ENCODE measurements around the gene AQP2. TPM values are rescaled to one million over a fixed set of nuclear protein-coding genes. Genes with fewer than 3 reads are reported as not detected.

AQP2 gene
- total RNA-seq, 2 experiments from 2014 or later, result not detected

DNA sequence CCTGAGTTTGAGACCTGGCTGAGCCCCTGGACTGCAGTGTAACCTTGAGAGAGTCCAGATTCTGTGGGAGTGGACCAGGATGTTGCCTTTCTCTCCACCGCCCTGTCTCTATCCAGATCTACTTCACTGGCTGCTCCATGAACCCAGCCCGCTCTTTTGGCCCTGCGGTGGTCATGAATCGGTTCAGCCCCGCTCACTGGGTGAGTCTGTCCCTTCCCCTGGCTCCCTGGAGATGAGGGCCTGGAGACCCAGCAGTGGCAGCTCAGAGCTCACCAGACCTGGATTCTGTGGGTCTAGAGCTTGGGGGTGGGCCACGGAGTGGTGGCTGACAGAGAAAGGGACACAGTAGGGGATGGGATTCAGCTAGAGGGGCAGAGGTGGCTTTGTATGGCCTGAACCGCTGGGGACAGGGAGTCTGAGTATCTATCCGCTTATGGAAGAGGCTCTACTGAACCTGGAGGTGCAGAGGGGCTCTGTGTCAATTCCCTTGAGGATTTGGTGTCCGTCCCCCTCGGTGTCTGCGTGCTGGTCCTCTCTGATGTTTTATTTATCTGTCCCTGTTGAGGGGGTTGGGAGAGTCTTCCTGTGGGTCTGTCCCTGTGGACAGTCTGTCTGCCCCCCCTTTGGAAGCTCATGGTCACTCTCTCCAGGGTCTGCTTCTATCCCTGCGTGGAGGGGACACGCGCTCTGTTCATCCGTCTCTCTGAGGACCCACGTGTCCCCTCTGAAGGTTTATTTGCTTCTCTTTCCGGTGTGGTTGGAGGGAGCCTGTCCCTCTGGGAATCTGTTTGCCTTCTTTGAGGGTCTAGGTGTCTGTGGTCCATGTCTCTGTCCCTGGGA, 13.7 kb downstream of the AQP2 start:
- intact Hi-C loops (cut with micrococcal nuclease; ENCODE audit: unreplicated experiment), result no loop called here
- H3K9me3 ChIP-seq (ENCODE audit: low read length), result no peaks in the 10 kb centered on the region
- H3K27ac ChIP-seq (ENCODE audit: low read depth, low read length, poor library complexity, severe bottlenecking), result no peak overlapping the region
- POLR2A ChIA-PET, result interaction anchor here (0.5 kb wide), 1 partner anchor 62 kb away, joined by 4 read pairs; no protein-coding TSS in a partner anchor
- peaks cover 19% of the 10 kb centered on the region for H3K4me1 ChIP-seq (ENCODE audit: insufficient read depth, low read length, poor library complexity, severe bottlenecking)
- H3K36me3 ChIP-seq (ENCODE audit: insufficient read depth, low read length), result no peaks in the 10 kb centered on the region
- no peaks in the 10 kb centered on the region for H3K9me2 ChIP-seq (ENCODE audit: insufficient read depth, low read length)
- TF ChIP-seq CTCF (conservative IDR thresholded peaks at IDR 0.05; ENCODE audit: low read length), result no peak
- no peak for TF ChIP-seq EZH2phosphoT487 (IDR thresholded peaks at IDR 0.05; ENCODE audit: borderline replicate concordance, low read depth, low read length)
- H3K79me2 ChIP-seq (ENCODE audit: insufficient read depth, low read depth, low read length), result no peaks in the 10 kb centered on the region
- no peak overlapping the region for H2AFZ ChIP-seq (ENCODE audit: low read length)
- CTCF ChIA-PET (ENCODE audit: unreplicated experiment), result interaction anchor here (2.1 kb wide), 1 partner anchor 91 kb away, joined by 13 read pairs; no protein-coding TSS in a partner anchor
- no peak overlapping the region for H3K4me3 ChIP-seq (ENCODE audit: low read depth, low read length, poor library complexity, severe bottlenecking)
- no TSS peak for BruUV-seq (replicated peaks)
- no peak overlapping the region for H3K4me2 ChIP-seq (ENCODE audit: low read length)
- DNase-seq (ENCODE audit: low spot score), result no peak
- no peaks in the 10 kb centered on the region for H4K20me1 ChIP-seq (ENCODE audit: insufficient read depth, low read length)

- Histone ChIP-seq H3K36me3 (ENCODE audit: insufficient read depth, low read length) (no peaks in the 10 kb centered on the region), H3K4me1 (ENCODE audit: insufficient read depth, low read length, poor library complexity, severe bottlenecking) (peaks cover 12% of the 10 kb centered on the region), H3K79me2 (ENCODE audit: insufficient read depth, low read depth, low read length) (no peaks in the 10 kb centered on the region), H3K4me3 (ENCODE audit: low read depth, low read length, poor library complexity, severe bottlenecking) (no peak overlapping the region), H3K9me3 (ENCODE audit: low read length) (no peaks in the 10 kb centered on the region), H2AFZ (ENCODE audit: low read length) (no peak overlapping the region), H3K9me2 (ENCODE audit: insufficient read depth, low read length) (no peaks in the 10 kb centered on the region), H3K4me2 (ENCODE audit: low read length) (no peak overlapping the region), H3K27ac (ENCODE audit: low read depth, low read length, poor library complexity, severe bottlenecking) (no peak overlapping the region), H4K20me1 (ENCODE audit: insufficient read depth, low read length) (no peaks in the 10 kb centered on the region)
- intact Hi-C loops (cut with micrococcal nuclease; ENCODE audit: unreplicated experiment), result loop anchor here (5.0 kb wide), 2 partner anchors 72 to 202 kb away; partner anchors contain the start of gene CERS5
- ChIA-PET POLR2A (no interaction called here), CTCF (ENCODE audit: unreplicated experiment) (interaction anchor here (0.8 to 2.1 kb wide), 3 partner anchors 74 to 120 kb away, joined by 3 to 13 read pairs (median 3); no protein-coding TSS in a partner anchor)
- DNase-seq (ENCODE audit: low spot score), result no peak
- BruUV-seq (replicated peaks), result no TSS peak
- TF ChIP-seq CTCF (conservative IDR thresholded peaks at IDR 0.05; ENCODE audit: low read length), result no peak
- TF ChIP-seq EZH2phosphoT487 (IDR thresholded peaks at IDR 0.05; ENCODE audit: borderline replicate concordance, low read depth, low read length), result no peak
These were observed 14.5 kb downstream of the AQP2 start for GRCh38 chr12:49964849-49965624.
